ENCODE measurements around the gene ATP2B3.

DNA sequence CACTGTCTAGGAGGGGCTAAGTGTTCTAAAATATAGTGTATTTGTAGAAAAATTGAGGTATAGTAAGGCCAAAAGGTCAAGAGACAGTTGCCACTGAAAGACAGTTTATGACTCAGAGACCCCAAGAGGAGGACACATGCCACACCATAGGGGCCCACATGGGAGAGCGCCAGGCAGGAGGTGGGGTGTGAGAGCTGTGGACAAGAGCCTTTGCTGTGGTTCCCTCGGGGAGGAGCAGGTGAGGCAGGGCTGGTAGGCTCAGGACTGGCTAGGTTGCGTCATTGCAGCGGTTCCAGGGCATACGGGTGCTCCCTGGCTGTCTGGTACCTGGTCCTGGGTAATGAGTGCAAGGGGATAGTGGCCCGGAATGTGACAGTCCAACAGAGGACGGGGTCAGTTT, 43.9 kb downstream of the ATP2B3 start:
- TF ChIP-seq ELF4 (IDR thresholded peaks at IDR 0.05) (no peak), TARDBP (IDR thresholded peaks at IDR 0.05) (no peak)
